Esophagus squamous epithelium (tissue), 5 donors: Measurements from ENCODE around the gene DLEC1. TPM values are rescaled to one million over a fixed set of nuclear protein-coding genes. Genes with fewer than 3 reads are reported as not detected.
A peak's percentile ranks its signal among the peaks of the same experiment; 100 is the strongest.

Experiments used
- DNase-seq: peaks from one replicate; lab custom pipeline; 2025; lab: John Stamatoyannopoulos, UW
- H3K27ac ChIP-seq, 4 donors: fragments of 200-600 bp; sonication (generic); one replicate each; pipeline ENCODE4 v1.5.1; 2016 to 2019; ENCODE audit warnings: mild to moderate bottlenecking in 1 of 4
- H3K27me3 ChIP-seq, 4 donors: fragments of 200-600 bp; sonication (generic); 1 replicate in 3 of 4; 2 replicates in 1 of 4; pipeline versions ENCODE4 v1.5.1 to v1.6.0; 2017 to 2021; ENCODE audit warnings: antibody characterized with exemption in 1 of 4
- H3K36me3 ChIP-seq, 3 donors: fragments of 200-600 bp; sonication (generic); one replicate each; pipeline ENCODE4 v1.5.1; 2016 to 2019
- H3K4me1 ChIP-seq, 3 donors: fragments of 200-600 bp; sonication (generic); one replicate each; pipeline ENCODE4 v1.5.1; 2017 to 2019
- H3K4me3 ChIP-seq, 4 donors: fragments of 200-600 bp; sonication (generic); 1 replicate in 3 of 4; 2 replicates in 1 of 4; pipeline ENCODE4 v1.5.1; 2016 to 2019; ENCODE audit warnings: mild to moderate bottlenecking in 2 of 4, moderate library complexity in 1 of 4
- H3K9me3 ChIP-seq, 3 donors: fragments of 200-600 bp; sonication (generic); one replicate each; pipeline ENCODE4 v1.5.1; 2016 to 2019
- POLR2A ChIP-seq, 4 donors: fragments of 450-650 bp; IDR thresholded peaks; one replicate each; pipeline ENCODE4 v1.6.1; 2017; ENCODE audit warnings: antibody characterized with exemption in 4 of 4, mild to moderate bottlenecking in 4 of 4, moderate library complexity in 3 of 4
- WGBS, 2 donors: methylation state at CpG; one replicate each; pipeline ENCODE4 v1.1.5; 2018; 5-methylcytosine and 5-hydroxymethylcytosine counted together
- intact Hi-C: fragments of 100-400 bp; cut with DNase I; formaldehyde crosslinking; loops from one replicate; pipeline ENCODE4 v1.15.0; 2022
- total RNA-seq, 4 donors: library from RNA; depleted of rRNA; stranded (reverse); fragments of >200 nt; gene quantifications; one replicate each; pipeline ENCODE4 v1.1.0, GENCODE V29; 2016
- TF ChIP-seq, protein P1 (sequence below), 6 experiments: fragments of 450-650 bp in 4 of 6; fragments of 200-600 bp in 2 of 6; sonication (generic) in 2 of 6; IDR thresholded peaks; one replicate each; pipeline ENCODE4 v1.5.1; 2016 to 2019; ENCODE audit warnings: antibody characterized with exemption in 6 of 6, mild to moderate bottlenecking in 4 of 6, moderate library complexity in 4 of 6
- donor health status: DM: yes; HTN: yes; CAD: no.

The DLEC1 gene
- total RNA-seq, 4 donors from 2014 or later, result 0.19 TPM; not detected in 3

DNA sequence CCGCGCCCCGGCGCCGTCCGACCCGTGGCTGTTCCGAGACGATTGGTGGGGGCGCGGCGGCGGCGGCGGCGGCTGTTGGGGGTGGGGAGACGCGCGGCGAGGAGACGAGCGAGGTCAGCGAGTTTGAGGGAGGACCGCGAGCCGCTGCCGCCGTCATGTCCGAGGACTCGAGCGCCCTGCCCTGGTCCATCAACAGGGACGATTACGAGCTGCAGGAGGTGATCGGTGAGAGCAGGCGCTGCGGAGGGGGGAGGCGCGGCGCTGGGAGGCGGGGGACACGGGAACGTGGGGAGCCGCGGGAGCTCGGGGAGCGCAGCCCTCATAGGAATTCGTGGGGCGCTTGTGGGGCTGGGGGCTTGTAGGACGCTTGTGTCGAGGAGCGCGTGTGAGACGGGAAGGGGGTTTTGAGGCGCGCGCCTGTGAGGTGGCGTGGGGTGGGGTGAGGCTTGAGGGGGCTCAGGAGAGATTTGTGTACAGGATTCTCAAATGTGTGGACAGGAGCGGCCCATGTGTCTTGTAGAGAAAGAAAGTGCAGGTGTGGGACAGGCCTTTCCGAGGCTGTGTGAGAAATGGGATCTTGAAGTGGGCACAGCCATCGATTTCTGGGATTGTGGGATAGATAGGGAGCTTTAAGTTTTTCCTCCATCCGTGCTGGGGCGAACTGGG, 126.8 kb downstream of the DLEC1 start:
- no peaks in the 10 kb centered on the region for H3K9me3 ChIP-seq
- H3K36me3 ChIP-seq, result no peaks in the 10 kb centered on the region
- peak overlapping the region; percentile 93 to 99 (median 98) for H3K27ac ChIP-seq
- 0% methylated on average over 7 to 11 of the region's 62 CpGs for WGBS, 2 donors
- no peaks in the 10 kb centered on the region for H3K27me3 ChIP-seq
- peak overlapping the region; percentile 73 to 100 (median 86) for H3K4me3 ChIP-seq
- H3K4me1 ChIP-seq, result peaks cover 9 to 41% (median 20%) of the 10 kb centered on the region in 3 donors
- intact Hi-C loops, result no loop called here
- no peak for TF ChIP-seq POLR2A (IDR thresholded peaks at IDR 0.05)
- TF ChIP-seq, protein P1, sequence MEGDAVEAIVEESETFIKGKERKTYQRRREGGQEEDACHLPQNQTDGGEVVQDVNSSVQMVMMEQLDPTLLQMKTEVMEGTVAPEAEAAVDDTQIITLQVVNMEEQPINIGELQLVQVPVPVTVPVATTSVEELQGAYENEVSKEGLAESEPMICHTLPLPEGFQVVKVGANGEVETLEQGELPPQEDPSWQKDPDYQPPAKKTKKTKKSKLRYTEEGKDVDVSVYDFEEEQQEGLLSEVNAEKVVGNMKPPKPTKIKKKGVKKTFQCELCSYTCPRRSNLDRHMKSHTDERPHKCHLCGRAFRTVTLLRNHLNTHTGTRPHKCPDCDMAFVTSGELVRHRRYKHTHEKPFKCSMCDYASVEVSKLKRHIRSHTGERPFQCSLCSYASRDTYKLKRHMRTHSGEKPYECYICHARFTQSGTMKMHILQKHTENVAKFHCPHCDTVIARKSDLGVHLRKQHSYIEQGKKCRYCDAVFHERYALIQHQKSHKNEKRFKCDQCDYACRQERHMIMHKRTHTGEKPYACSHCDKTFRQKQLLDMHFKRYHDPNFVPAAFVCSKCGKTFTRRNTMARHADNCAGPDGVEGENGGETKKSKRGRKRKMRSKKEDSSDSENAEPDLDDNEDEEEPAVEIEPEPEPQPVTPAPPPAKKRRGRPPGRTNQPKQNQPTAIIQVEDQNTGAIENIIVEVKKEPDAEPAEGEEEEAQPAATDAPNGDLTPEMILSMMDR (IDR thresholded peaks at IDR 0.05), result no peak
- DNase-seq, result no peak

DNA sequence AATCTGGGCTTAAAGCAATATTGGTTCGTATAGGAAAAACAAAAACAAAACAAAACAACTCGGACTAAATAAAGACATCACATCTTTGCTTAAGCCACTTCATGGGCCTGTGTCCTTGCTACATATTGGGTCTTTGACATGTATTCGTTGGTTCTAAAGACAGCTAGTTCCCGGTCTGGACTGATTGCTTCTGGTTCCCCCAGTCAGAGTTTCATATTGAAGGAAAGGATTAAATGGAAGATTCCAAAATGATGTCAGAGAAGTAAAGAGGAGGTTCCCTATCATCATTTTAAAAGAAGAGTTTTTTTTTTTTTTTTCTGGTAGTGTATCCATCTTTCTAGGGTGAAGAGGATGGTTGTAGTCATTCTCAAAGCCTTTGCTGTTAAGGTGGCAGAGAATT, 128.6 kb downstream of the DLEC1 start:
- no peak overlapping the region for H3K4me3 ChIP-seq
- TF ChIP-seq POLR2A (IDR thresholded peaks at IDR 0.05), result no peak
- TF ChIP-seq, protein P1 (IDR thresholded peaks at IDR 0.05), result no peak
- intact Hi-C loops, result no loop called here
- H3K4me1 ChIP-seq, result peaks cover 9 to 57% (median 20%) of the 10 kb centered on the region in 3 donors
- WGBS, 2 donors, result 79 to 87% methylated on average over 4 of the region's 4 CpGs
- DNase-seq, result no peak
- no peaks in the 10 kb centered on the region for H3K27me3 ChIP-seq
- H3K27ac ChIP-seq, result peak overlapping the region in 1 of 4 donors; percentile 34
- H3K9me3 ChIP-seq, result no peaks in the 10 kb centered on the region
- H3K36me3 ChIP-seq, result no peaks in the 10 kb centered on the region

DNA sequence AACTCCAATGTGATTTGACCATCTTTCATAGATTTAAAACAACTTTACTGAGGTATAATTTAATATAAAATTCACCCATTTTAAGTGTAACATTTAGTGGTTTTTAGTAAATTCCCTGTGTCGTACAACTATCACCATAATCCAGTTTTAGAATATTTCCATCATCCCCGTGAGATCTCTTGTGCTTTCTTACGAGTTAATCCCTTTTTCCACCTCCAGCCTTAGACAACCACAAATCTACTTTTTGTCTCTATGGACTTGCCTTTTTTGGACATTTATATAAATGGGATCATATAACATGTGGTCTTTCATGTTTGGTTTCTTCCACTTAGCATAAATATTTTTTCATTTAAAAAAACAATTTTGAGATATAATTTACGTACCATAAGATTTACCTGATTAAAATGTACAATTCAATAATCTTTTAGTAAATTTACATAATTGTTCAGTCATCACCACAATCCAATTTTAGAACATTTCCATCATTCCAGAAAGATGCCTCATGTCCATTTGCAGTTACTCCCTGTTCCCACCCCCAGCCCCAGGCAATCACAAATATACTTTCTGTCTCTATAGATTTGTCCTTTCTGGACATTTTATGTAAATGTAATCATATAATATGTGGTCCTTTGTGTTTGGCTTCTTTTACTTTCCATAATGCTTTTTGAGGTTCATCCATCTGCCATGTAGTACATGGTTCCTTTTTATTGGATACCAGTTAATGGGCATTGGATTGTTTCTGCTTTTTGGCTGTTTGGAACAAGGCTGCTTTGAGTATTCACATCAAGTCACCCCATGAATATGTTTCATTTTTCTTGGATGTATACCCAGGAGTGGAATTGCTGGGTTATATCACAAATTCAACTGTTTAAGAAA, 129.4 kb downstream of the DLEC1 start:
- Histone ChIP-seq H3K27ac (no peak overlapping the region), H3K36me3 (no peaks in the 10 kb centered on the region), H3K4me1 (peaks cover 9 to 65% (median 20%) of the 10 kb centered on the region in 3 donors), H3K27me3 (no peaks in the 10 kb centered on the region), H3K4me3 (no peak overlapping the region), H3K9me3 (no peaks in the 10 kb centered on the region)
- DNase-seq, result no peak
- intact Hi-C loops, result loop anchor here (2.0 kb wide), 1 partner anchor 32 kb away; the partner anchor contains the start of gene ACAA1
- WGBS, 2 donors, result 79 to 89% methylated on average over 4 of the region's 4 CpGs
- TF ChIP-seq, protein P1 (IDR thresholded peaks at IDR 0.05), result no peak
- TF ChIP-seq POLR2A (IDR thresholded peaks at IDR 0.05), result no peak

DNA sequence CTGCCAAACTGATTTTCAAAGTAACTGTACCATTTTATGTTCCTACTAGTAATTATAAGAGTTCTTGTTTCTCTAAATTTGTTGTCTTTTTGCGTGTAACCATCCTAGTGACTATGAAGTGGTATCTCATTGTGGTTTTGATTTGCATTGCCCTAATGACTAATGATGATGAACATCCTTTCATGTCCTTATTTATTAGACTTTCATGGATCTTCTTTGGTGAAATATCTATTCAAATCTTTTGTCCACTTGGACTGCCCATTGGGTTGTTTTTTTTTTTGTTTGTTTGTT, 130.0 kb downstream of the DLEC1 start:
- 50% methylated on average over 1 of the region's 1 CpG for WGBS, 2 donors

More for the DNA sequence above, 130.0 kb downstream of the DLEC1 start:
- H3K27ac ChIP-seq, result no peak overlapping the region
- no peak for TF ChIP-seq POLR2A (IDR thresholded peaks at IDR 0.05)
- TF ChIP-seq, protein P1 (IDR thresholded peaks at IDR 0.05), result no peak
- no peak overlapping the region for H3K4me3 ChIP-seq
- H3K9me3 ChIP-seq, result no peaks in the 10 kb centered on the region
- DNase-seq, result no peak
- H3K27me3 ChIP-seq, result no peaks in the 10 kb centered on the region
- H3K36me3 ChIP-seq, result no peaks in the 10 kb centered on the region
- intact Hi-C loops, result loop anchor here (2.0 kb wide), 1 partner anchor 32 kb away; the partner anchor contains the start of gene ACAA1
- H3K4me1 ChIP-seq, result peaks cover 11 to 69% (median 24%) of the 10 kb centered on the region in 3 donors
